Pancreas (tissue), 10 donors: ENCODE data around the gene JMY. TPM values are rescaled to one million over a fixed set of nuclear protein-coding genes. Genes with fewer than 3 reads are reported as not detected.

Experiments used
- ATAC-seq, 4 donors: fragments of 200-7000 bp; cut with Tn5 transposase; one replicate each; pipeline versions ENCODE4 v1.8.0 to v1.9.1; 2020; ENCODE audit warnings: mild to moderate bottlenecking in 4 of 4, moderate library complexity in 4 of 4
- DNase-seq, 6 donors: peaks; one replicate each; pipeline ENCODE4 v3.0.0-alpha.2; 2020
- FAIRE-seq: peaks from 2 replicates; lab custom pipeline; 2012; peaks lifted over from hg19 to GRCh38; lab: Jason Lieb, UNC
- H3K27ac ChIP-seq, 4 donors: fragments of 200-600 bp; sonication (generic); 1 replicate in 3 of 4; 2 replicates in 1 of 4; pipeline versions ENCODE4 v1.5.0 to v1.8.0; 2020
- H3K27me3 ChIP-seq, 4 donors: fragments of 200-600 bp; one replicate each; pipeline ENCODE4 v1.8.0; 2021
- H3K36me3 ChIP-seq, 3 donors: fragments of 200-600 bp; sonication (generic) in 1 of 3; one replicate each; pipeline versions ENCODE4 v1.5.0 to v1.8.0; 2020 to 2021
- H3K4me1 ChIP-seq, 3 donors: fragments of 200-600 bp; one replicate each; pipeline ENCODE4 v1.8.0; 2021
- H3K4me3 ChIP-seq, 4 donors: fragments of 200-600 bp; sonication (generic) in 2 of 4; one replicate each; pipeline versions ENCODE4 v1.5.0 to v1.8.0; 2020 to 2021
- H3K9me3 ChIP-seq, 4 donors: fragments of 200-600 bp; one replicate each; pipeline ENCODE4 v1.8.0; 2021
- CTCF ChIP-seq, 4 donors: fragments of 200-600 bp; sonication (generic) in 3 of 4; IDR thresholded peaks; one replicate each; pipeline versions ENCODE4 v1.5.0 to v1.8.0; 2021; ENCODE audit warnings: antibody characterized with exemption in 4 of 4
- WGBS, 2 donors: extraction: QIAGEN DNeasy Blood & Tissue Kit; methylation state at CpG; one replicate each; pipeline ENCODE4 v1.1.7; 2013; 5-methylcytosine and 5-hydroxymethylcytosine counted together
- intact Hi-C, 3 donors: fragments of 100-400 bp; cut with DNase I; formaldehyde crosslinking; loops; one replicate each; pipeline versions ENCODE4 v1.11.1 to v1.14.2; 2022
- polyA plus RNA-seq, 2 donors: library from polyadenylated mRNA; stranded (reverse); fragments of 200-250 nt; gene quantifications; one replicate each; pipeline ENCODE4 v1.2.3, GENCODE V29; 2013
- total RNA-seq, 6 donors: library from RNA; stranded (reverse); fragmentation: NEBNext Ultra II Directional in 4 of 6; extraction: Animal tissue kit (Norgen Biotek cat#: 25700) in 4 of 6; gene quantifications; one replicate each; pipeline versions ENCODE4 v1.2.1 to v1.2.4, GENCODE V29; 2021 to 2023
- donor health status: healthy with polysubstance abuse.
- donor health status: DM: no; HTN: no; CAD: no; lungs with moderate emphysema.
- donor health status: DM: no; HTN: no; CAD: no.
- donor health status: control.
- donor health status: control.
- donor health status: Bipolar disorder and iron deficiency.
- donor health status: DM: yes; HTN: yes; CAD: no.
- donor health status: DM: no; HTN: no; CAD: no.
- donor health status: DM: no; HTN: no; CAD: no.
- donor health status: DM: yes; HTN: yes; CAD: no.

The JMY gene
- total and polyA plus RNA-seq, 8 donors: 3.4 to 11.2 (median 6.9) TPM

- no peak for FAIRE-seq
- Histone ChIP-seq H3K4me1 (no peaks in the 10 kb centered on the region), H3K27me3 (no peaks in the 10 kb centered on the region), H3K36me3 (no peaks in the 10 kb centered on the region), H3K9me3 (no peaks in the 10 kb centered on the region), H3K4me3 (no peak overlapping the region), H3K27ac (no peak overlapping the region)
- DNase-seq: no peak
- intact Hi-C loops: no loop called here
- WGBS, 2 donors: 74 to 78% methylated on average over 10 of the region's 10 CpGs
- TF ChIP-seq CTCF (IDR thresholded peaks at IDR 0.05): no peak
- ATAC-seq: no peak
These were observed 113.1 kb downstream of the JMY start for GRCh38 chr5:79349047-79349446.

GRCh38 chr5:79349881-79350280 lies 114.0 kb downstream of the JMY start:
- FAIRE-seq: no peak

GRCh38 chr5:79357398-79357797 lies 121.5 kb downstream of the JMY start:
- no peaks in the 10 kb centered on the region for H3K27me3 ChIP-seq
- intact Hi-C loops: no loop called here
- H3K27ac ChIP-seq: no peak overlapping the region
- H3K9me3 ChIP-seq: no peaks in the 10 kb centered on the region
- no peak for TF ChIP-seq CTCF (IDR thresholded peaks at IDR 0.05)
- H3K4me3 ChIP-seq: no peak overlapping the region
- no peaks in the 10 kb centered on the region for H3K4me1 ChIP-seq
- ATAC-seq (no peak), FAIRE-seq (no peak), DNase-seq (no peak)
- WGBS, 2 donors: 3 to 10% methylated on average over 1 of the region's 1 CpG
- H3K36me3 ChIP-seq: no peaks in the 10 kb centered on the region

More at GRCh38 chr5:79349881-79350280, 114.0 kb downstream of the JMY start:
- Histone ChIP-seq H3K36me3 (no peaks in the 10 kb centered on the region), H3K9me3 (no peaks in the 10 kb centered on the region), H3K4me1 (no peaks in the 10 kb centered on the region), H3K4me3 (no peak overlapping the region), H3K27me3 (no peaks in the 10 kb centered on the region), H3K27ac (no peak overlapping the region)
- TF ChIP-seq CTCF (IDR thresholded peaks at IDR 0.05): no peak
- no peak for ATAC-seq
- no peak for DNase-seq
- intact Hi-C loops: no loop called here
- WGBS, 2 donors: 74 to 81% methylated on average over 2 of the region's 2 CpGs

Other genes with a start within 250 kb of the JMY start
- gene DMGDH, start 166.5 kb upstream of the JMY start, total RNA-seq: 1 to 10 TPM in 5 of 6 donors, under 1 TPM in 1; 0.83 to 4.9 (median 1.6) TPM
- 1 to 10 TPM in 1 of 2 donors, under 1 TPM in 1; 0.23 to 1.4 TPM for gene DMGDH, start 166.5 kb upstream of the JMY start, polyA plus RNA-seq
- gene BHMT2, start 166.4 kb upstream of the JMY start, total RNA-seq: 1 to 10 TPM in 3 of 6 donors, under 1 TPM in 3; 0.28 to 2.1 (median 1.2) TPM
- 1 to 10 TPM; 1.4 to 2.8 TPM for gene BHMT2, start 166.4 kb upstream of the JMY start, polyA plus RNA-seq
- under 1 TPM in 1 of 6 donors, not detected in 5; 0.66 TPM for gene BHMT, start 124.3 kb upstream of the JMY start, total RNA-seq
- gene BHMT, start 124.3 kb upstream of the JMY start, polyA plus RNA-seq: under 1 TPM in 1 of 2 donors, not detected in 1; 0.14 TPM